MM.1S (cell line): ENCODE measurements around the gene ZFP62.
A peak's percentile ranks its signal among the peaks of the same experiment; 100 is the strongest.

Experiments used
- DNase-seq: peaks from one replicate; pipeline ENCODE4 v3.0.0-alpha.2; 2015
- H2AFZ ChIP-seq: fragments of 300-600 bp; sonication (generic); 2 replicates; pipeline ENCODE4 v1.6.0; 2016; ENCODE audit warnings: antibody characterized with exemption, low read length
- H3F3A ChIP-seq: fragments of 300-600 bp; sonication (generic); 2 replicates; pipeline ENCODE4 v1.6.1; 2016; ENCODE audit warnings: mild to moderate bottlenecking, antibody characterized with exemption, low read length, moderate library complexity, mixed read lengths; ENCODE audit not compliant: insufficient read depth
- H3K27ac ChIP-seq: fragments of 300-600 bp; sonication (generic); 2 replicates; pipeline ENCODE4 v1.5.1; 2016; ENCODE audit warnings: mild to moderate bottlenecking, low read length
- H3K27me3 ChIP-seq: fragments of 300-600 bp; sonication (generic); replicated peaks from 2 replicates; pipeline ENCODE4 v1.6.0; 2016; ENCODE audit warnings: low read length; ENCODE audit not compliant: insufficient read depth
- H3K36me3 ChIP-seq: fragments of 300-600 bp; sonication (generic); replicated peaks from 2 replicates; pipeline ENCODE4 v1.6.1; 2016; ENCODE audit warnings: mild to moderate bottlenecking, low read length, mixed read lengths; ENCODE audit not compliant: insufficient read depth
- H3K4me1 ChIP-seq: fragments of 300-600 bp; sonication (generic); 2 replicates; pipeline ENCODE4 v1.6.1; 2016; ENCODE audit warnings: low read length, mixed read lengths
- H3K4me2 ChIP-seq: fragments of 300-600 bp; sonication (generic); 2 replicates; pipeline ENCODE4 v1.6.0; 2016; ENCODE audit warnings: low read depth, low read length
- H3K4me3 ChIP-seq: fragments of 300-600 bp; sonication (generic); 2 replicates; pipeline ENCODE4 v1.5.1; 2016; ENCODE audit warnings: low read length, mixed read lengths
- H3K79me2 ChIP-seq: fragments of 300-600 bp; sonication (generic); 2 replicates; pipeline ENCODE4 v1.6.1; 2016; ENCODE audit warnings: mixed run types, low read length, mixed read lengths
- H3K9ac ChIP-seq: fragments of 300-600 bp; sonication (generic); 2 replicates; pipeline ENCODE4 v1.6.1; 2016; ENCODE audit warnings: low read length, mixed read lengths
- H3K9me2 ChIP-seq: fragments of 300-600 bp; sonication (generic); replicated peaks from 2 replicates; pipeline ENCODE4 v1.6.1; 2016; ENCODE audit warnings: mild to moderate bottlenecking, low read length, mixed read lengths; ENCODE audit not compliant: insufficient read depth
- H3K9me3 ChIP-seq: fragments of 300-600 bp; sonication (generic); replicated peaks from 2 replicates; pipeline ENCODE4 v1.6.1; 2016; ENCODE audit warnings: mild to moderate bottlenecking, low read length, mixed read lengths; ENCODE audit not compliant: insufficient read depth
- H4K20me1 ChIP-seq: fragments of 300-600 bp; sonication (generic); 2 replicates; pipeline ENCODE4 v1.6.1; 2016; ENCODE audit warnings: mild to moderate bottlenecking, low read length, moderate library complexity, mixed read lengths; ENCODE audit not compliant: insufficient read depth
- CTCF ChIP-seq: fragments of 300-600 bp; sonication (generic); IDR thresholded peaks from 2 replicates; pipeline ENCODE4 v1.5.1; 2016; ENCODE audit warnings: antibody characterized with exemption, low read length, mixed read lengths
- EZH2 ChIP-seq: fragments of 300-600 bp; sonication (generic); optimal IDR thresholded peaks from 2 replicates; pipeline ENCODE3; 2017; ENCODE audit warnings: low read depth, mild to moderate bottlenecking, antibody characterized with exemption, low read length, mixed read lengths
- EZH2phosphoT487 ChIP-seq: fragments of 300-600 bp; sonication (generic); IDR thresholded peaks from 2 replicates; pipeline ENCODE4 v1.6.1; 2018; ENCODE audit warnings: antibody characterized with exemption, low read length

The ZFP62 gene

GRCh38 chr5:180801596-180802324, 59.3 kb downstream of the ZFP62 start:
- Histone ChIP-seq H3K27ac (peak overlapping the region; percentile 68; the same call in 1 of the 2 replicates), H3K9ac (peak overlapping the region; percentile 87), H3K4me2 (peak overlapping the region; percentile 87), H3K4me3 (peak overlapping the region; percentile 89), H3F3A (peaks cover 37% of the 10 kb centered on the region), H3K27me3 (no peaks in the 10 kb centered on the region), H3K9me3 (no peaks in the 10 kb centered on the region), H3K9me2 (no peaks in the 10 kb centered on the region), H3K36me3 (no peaks in the 10 kb centered on the region), H2AFZ (no peak overlapping the region), H3K79me2 (peaks cover 91% of the 10 kb centered on the region), H4K20me1 (peaks cover 52% of the 10 kb centered on the region), H3K4me1 (peaks cover 66% of the 10 kb centered on the region)
- no peak for DNase-seq
- TF ChIP-seq EZH2phosphoT487 (no peak), EZH2 (no peak), CTCF (no peak)

DNA sequence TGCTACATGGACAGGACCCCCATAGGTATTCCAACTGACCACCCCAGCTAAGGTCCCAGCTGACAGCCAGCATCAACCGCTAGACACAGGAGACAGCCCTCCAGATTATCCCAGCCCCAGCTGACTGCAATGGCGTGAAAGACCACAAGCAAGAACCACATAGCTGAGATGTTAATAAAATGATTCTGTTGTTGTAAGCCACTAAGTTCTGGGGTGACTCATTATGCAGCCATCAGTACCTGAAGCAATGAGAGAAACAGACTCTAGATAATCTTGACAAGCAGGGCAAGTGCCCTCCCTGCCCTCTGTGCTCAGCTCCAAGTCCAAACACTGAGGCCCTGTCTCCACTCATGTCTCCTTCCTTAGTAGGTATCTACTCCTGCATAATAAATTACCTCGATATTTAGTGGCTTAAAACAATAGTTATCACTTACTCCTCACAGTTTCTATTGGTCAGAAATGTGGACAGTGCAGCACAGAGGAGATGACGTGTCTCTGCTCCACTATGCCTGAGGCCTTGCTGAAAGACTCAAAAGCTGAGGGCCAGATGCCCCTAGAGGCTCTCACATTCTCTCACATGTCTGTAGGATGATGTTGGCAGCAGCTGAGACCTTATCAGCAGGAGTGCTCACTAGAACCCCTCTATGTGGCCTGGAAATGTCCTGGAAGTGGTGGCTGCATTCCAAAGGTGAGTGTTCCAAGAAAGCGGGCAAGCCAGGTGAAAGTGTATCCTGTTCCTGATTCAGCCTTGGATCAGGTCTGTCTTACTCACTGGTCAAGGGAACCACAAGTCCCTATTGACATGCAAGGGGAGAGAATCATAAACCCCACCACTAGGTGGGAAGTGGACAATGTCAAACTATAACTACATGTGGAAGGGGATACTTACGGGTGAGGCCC, 60.9 kb downstream of the ZFP62 start:
- Histone ChIP-seq H3K27me3 (no peaks in the 10 kb centered on the region), H3K9ac (no peak overlapping the region), H3F3A (peaks cover 23% of the 10 kb centered on the region), H3K9me3 (no peaks in the 10 kb centered on the region), H3K4me2 (peak overlapping the region; percentile 87), H3K4me3 (no peak overlapping the region), H3K79me2 (peaks cover 95% of the 10 kb centered on the region), H2AFZ (no peak overlapping the region), H3K27ac (no peak overlapping the region), H4K20me1 (peaks cover 67% of the 10 kb centered on the region), H3K9me2 (no peaks in the 10 kb centered on the region), H3K36me3 (no peaks in the 10 kb centered on the region), H3K4me1 (peaks cover 54% of the 10 kb centered on the region)
- no peak for DNase-seq
- no peak for TF ChIP-seq EZH2
- TF ChIP-seq EZH2phosphoT487, result no peak
- peak; percentile 16 for TF ChIP-seq CTCF

DNA sequence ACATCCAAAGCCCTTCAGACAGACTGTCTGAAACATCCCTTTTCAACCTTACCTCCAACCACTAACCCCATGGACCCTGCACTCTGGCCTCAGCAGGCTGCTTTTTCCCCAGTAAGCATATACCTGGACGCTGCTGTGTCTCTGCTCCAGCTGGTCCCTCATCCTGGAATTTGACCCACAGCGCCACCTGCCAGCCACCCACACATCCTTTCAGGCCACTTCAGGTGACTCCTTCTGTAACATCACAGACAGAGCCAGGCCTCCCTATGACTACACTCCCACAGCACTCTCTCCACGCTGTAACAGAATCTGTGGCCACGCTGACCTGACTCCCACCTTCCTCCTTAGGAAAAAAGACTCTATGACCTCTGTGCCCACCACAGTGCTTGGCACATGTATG, 61.9 kb downstream of the ZFP62 start:
- Histone ChIP-seq H3K9me2 (no peaks in the 10 kb centered on the region), H3K9ac (no peak overlapping the region), H2AFZ (no peak overlapping the region), H3K4me1 (peaks cover 45% of the 10 kb centered on the region), H3K9me3 (no peaks in the 10 kb centered on the region), H3F3A (peaks cover 14% of the 10 kb centered on the region), H3K36me3 (0 out of 2 replicates have a peak, but pooled peaks cover 6% of the 10 kb centered on the region), H3K4me3 (no peak overlapping the region), H4K20me1 (peaks cover 74% of the 10 kb centered on the region), H3K27ac (no peak overlapping the region), H3K4me2 (peak overlapping the region; percentile 87; the same call in 1 of the 2 replicates), H3K27me3 (no peaks in the 10 kb centered on the region), H3K79me2 (peaks cover 94% of the 10 kb centered on the region)
- no peak for DNase-seq
- TF ChIP-seq CTCF (peak; percentile 46), EZH2 (no peak)
